HG02642 (cell line): ENCODE results near the gene RGS8.
A peak's percentile ranks its signal among the peaks of the same experiment; 100 is the strongest.

Experiments
- ATAC-seq: cut with Tn5 transposase; IDR thresholded peaks from one replicate; pipeline ENCODE4 v1.9.1; 2021; ENCODE audit warnings: mild to moderate bottlenecking; ENCODE audit not compliant: unreplicated experiment, poor library complexity

RGS8 gene

GRCh38 chr1:182674346-182675246, 9.8 kb downstream of the RGS8 start:
- ATAC-seq = no peak

DNA sequence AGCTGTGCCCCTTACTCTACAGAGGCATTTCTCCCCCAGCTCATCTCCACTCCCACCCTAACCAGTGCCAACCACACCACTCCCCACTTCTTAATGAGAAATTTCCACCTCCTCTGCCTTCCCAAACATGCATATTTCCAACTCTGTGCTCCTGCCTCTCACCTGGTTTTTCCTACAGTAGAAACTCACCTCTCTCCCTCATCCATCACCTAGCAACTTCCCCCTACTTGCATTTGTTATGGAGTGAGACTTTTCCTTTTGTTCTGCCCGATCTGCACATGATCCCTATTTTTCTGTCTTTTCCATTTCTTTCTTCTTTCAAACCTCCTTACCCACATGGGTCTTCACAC, 11.9 kb downstream of the RGS8 start:
- no peak for ATAC-seq

DNA sequence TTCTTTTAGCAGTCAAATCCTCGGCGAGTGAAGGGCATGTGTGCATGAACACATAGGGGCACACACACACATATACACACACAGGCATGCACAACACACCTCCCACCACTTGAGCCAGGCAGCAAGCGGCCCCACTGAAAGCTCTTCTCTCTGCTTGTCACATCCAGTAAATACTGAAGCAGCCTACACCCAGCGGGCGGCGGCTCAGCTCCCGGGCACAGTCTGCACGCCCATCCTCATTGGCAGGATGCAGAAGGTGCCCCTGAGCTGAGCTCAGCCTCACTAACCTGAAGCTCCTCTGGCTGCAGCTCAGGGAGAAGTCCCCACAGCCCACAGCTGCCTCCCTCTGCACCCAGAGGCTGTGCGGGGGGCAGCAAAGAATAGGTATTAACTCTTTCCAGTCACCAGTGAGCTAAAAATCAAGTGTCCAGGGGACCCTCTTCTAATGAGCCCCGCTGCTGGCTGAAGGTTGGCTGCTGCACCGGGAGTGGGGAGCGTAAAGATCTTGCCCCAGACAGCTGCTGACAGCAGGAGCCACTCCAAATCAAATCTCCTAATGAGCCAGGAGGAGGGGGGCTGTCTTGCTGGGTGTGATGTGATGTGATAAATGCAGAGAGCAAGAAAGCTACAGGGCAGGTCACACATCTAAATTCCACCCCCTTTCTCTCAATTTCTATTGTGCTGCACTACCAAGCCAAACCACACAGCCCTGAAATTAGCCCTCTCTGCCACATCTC, 12.5 kb downstream of the RGS8 start:
- ATAC-seq = no peak

DNA sequence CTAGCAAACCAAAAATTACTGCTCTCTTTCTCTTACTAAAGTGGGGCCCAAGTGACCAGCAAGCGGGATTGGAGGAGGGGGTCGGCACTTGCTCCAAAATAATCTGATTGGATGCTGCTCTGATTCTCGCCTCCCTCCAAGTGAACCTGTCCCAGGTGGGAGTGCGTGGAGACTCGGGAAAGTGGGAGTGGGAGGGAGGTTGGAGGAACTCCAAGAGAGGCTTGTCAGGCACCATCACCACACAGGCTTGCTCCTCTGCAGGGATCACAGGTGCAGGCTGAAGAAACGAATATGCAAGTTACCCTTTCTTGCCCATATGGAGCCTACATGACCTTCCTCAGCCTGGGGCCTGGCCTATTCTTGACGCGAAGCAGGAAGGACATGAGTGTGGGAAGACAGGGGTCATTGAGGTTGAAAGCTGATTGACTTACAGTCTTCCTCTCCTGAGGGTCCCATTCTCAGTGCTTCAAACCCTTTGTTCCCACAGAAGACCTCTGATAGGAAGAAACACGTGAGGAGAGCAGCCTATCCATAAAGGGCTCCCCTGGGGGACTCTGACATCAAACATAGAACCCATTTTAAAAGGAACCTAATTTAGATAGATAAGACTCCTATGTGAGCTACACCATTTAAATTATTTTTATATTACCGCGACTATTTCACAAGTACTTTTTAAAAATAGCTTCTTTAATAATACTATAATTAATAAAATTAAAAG, 14.2 kb downstream of the RGS8 start:
- no peak for ATAC-seq

DNA sequence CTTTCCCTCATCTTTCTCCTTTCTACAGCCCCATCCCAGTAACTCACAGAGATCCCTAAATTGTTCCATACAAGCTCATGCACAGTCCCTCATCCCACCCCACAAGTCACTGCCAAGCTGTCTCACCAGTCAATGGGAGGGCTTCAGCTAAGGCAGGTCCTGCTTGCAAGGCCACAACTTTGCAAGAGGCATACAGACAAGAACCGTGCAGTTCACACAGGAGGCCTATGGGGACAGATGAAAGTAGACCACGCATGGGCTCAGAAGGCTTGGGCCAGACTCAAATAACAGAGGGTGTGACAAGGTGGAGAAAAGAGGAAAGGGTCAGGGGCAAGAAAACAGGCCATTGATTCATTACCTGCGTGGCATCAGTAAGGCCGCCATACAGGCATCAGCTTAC, 15.1 kb downstream of the RGS8 start:
- no peak for ATAC-seq

- ATAC-seq = no peak
Measured at GRCh38 chr1:182668521-182669054, 15.8 kb downstream of the RGS8 start.

DNA sequence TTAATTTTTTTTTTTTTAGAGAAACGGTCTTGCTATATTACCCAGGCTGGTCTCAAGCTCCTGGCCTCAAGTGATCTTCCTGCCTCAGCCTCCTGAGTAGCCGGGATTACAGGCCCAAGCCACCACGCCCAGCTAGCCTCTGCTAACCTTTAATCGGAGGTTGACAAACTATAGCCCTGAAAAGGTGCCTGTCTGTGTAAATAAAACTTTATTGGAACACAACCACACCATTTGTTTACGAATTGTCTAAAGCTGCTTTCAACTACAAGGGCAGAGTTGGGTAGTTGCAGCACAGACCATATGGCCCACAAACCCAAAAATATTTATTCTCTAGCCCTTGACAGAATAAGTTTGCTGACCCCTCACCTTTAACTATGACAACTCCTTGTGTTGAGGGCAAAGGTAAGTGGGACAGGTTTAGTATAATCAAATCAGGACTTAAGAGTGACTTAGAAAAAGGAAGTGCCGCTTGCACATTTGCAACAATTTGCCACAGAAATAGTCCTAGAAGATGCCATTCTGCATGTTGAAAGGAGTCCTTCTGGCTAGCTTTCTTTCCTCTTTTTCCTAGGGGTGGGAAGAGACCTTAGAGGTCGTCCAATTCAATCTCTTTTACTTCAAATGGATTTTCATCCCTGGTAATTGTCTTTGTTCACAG, 16.4 kb downstream of the RGS8 start:
- no peak for ATAC-seq

DNA sequence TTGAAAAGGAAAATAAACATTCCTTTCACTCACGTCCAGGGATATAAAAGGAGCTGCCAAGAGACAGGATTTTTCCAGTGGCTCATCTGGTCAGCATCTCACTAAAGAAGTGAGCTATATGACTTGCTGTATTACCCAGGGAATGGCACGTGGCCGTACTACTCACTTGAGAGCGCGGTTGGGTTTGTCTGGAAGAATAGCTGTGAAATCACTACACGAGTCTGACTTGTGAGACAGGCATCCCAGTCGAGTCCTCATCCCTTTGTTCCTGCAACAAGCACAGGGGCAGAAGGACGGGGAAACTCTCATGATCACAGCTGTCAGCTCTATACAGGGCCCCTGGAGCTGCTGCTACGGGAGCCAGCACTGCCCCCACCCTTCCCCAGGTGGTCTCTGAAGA, 17.7 kb downstream of the RGS8 start:
- no peak for ATAC-seq

GRCh38 chr1:182664296-182664695, 20.1 kb downstream of the RGS8 start:
- no peak for ATAC-seq

DNA sequence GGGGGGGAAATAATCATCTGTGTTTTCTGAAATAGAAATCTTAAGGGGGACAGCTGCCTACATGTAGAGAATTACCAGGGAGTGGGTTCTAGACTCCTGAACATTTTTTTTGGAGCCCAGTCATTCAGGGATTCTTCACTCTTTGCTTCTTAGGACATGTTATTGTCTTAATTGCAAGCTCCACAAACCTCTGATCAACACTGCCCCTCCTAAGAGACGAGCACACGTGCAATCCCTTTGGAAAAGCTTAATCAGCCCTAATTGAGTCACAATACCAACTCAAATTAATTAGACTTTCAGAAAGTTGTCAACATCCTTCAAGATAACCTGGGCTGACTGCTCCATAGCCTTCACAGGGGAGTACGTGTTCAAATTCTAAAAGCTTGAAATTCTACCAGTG, 21.4 kb downstream of the RGS8 start:
- ATAC-seq = no peak

DNA sequence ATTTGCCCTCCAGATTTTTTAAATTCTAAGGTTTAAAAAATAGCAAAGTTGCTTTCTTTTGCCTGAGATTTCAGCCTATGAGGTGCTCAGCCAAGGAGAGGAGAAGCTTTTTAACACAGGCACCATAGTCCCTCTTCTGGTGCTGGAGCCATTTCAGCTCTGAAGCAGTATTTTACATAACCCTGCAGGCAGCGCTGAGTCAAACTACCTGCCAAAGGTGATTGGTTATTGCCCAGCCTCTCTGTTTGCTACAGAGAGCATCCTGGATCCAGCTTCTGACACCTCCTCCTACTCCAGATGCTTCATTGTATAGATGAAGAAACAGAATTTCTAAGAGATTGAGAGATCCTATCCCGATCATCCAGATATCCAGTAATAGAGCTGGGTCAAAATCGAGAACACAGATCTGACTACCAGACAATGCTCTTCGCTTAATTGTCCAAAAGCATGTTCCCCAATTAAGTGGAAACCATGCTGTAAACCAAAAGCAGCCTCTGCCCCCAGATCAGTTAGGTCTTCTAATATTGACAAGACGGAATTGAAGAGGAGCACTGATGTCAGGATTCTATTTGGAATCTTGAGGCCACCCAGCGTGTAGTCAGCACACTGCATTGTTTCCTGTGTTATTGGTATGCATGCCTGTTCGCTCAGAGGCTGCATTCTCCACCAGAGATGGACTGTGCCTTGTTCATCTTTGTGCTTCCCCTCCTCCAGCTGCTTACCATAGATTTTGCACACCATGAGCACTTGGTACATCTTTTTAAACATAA, 22.1 kb downstream of the RGS8 start:
- no peak for ATAC-seq

DNA sequence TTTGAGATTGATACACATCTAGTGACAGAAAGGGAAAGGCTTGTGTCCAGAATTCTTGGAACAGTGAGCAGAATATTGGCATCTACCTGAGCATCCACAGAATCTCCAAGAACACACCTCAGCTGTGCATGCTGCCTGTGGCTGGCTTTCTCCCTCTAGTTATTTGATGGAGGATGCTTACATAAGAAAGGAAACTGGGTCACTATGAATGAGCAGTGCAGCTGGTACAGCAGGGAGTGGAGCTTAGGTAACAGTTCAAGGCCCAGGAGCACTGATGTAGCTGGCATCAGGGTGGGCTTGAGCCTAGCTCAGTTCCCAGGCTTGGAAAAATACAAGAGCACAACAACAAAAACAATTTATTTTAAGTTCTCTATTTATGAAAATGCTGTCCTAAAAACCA, 26.3 kb downstream of the RGS8 start:
- ATAC-seq = no peak

GRCh38 chr1:182656842-182657397, 27.5 kb downstream of the RGS8 start:
- ATAC-seq = no peak

- no peak for ATAC-seq
Measured at GRCh38 chr1:182653986-182654385, 30.4 kb downstream of the RGS8 start.

GRCh38 chr1:182652933-182653332, 31.5 kb downstream of the RGS8 start:
- no peak for ATAC-seq

GRCh38 chr1:182651339-182651724, 33.1 kb downstream of the RGS8 start:
- no peak for ATAC-seq

- ATAC-seq = no peak
Measured at GRCh38 chr1:182650678-182651338, 33.6 kb downstream of the RGS8 start.

GRCh38 chr1:182649041-182649440, 35.3 kb downstream of the RGS8 start:
- ATAC-seq = peak; percentile 60

- ATAC-seq = no peak
Measured at GRCh38 chr1:182646739-182647138, 37.6 kb downstream of the RGS8 start.
